H9 (cell line): ENCODE results near the gene FAU. TPM values are rescaled to one million over a fixed set of nuclear protein-coding genes. Genes with fewer than 3 reads are reported as not detected.

ENCODE experiments used
- DNase-seq: peaks from one replicate; pipeline ENCODE4 v3.0.0-alpha.2; 2017
- H2AFZ ChIP-seq: one replicate; pipeline ENCODE4 v1.6.1; 2013; ENCODE audit warnings: mild to moderate bottlenecking, low read length, control low read depth, moderate library complexity
- H2AK5ac ChIP-seq: 2 replicates; pipeline ENCODE4 v1.6.1; 2013; ENCODE audit warnings: low read length, control low read depth, mixed read lengths; ENCODE audit not compliant: insufficient read length
- H2BK120ac ChIP-seq: one replicate; pipeline ENCODE4 v1.6.1; 2013; ENCODE audit warnings: low read depth, mild to moderate bottlenecking, low read length, control low read depth, inconsistent platforms; ENCODE audit not compliant: poor library complexity, severe bottlenecking
- H2BK12ac ChIP-seq: 2 replicates; pipeline ENCODE4 v1.6.1; 2013; ENCODE audit warnings: low read length, control low read depth, mixed read lengths, low read depth; ENCODE audit not compliant: insufficient read length
- H2BK15ac ChIP-seq: 2 replicates; pipeline ENCODE4 v1.6.1; 2013; ENCODE audit warnings: low read depth, low read length, control low read depth
- H2BK20ac ChIP-seq: one replicate; pipeline ENCODE4 v1.6.1; 2013; ENCODE audit warnings: low read depth, mild to moderate bottlenecking, low read length, control low read depth, inconsistent platforms; ENCODE audit not compliant: poor library complexity, severe bottlenecking
- H2BK5ac ChIP-seq: 2 replicates; pipeline ENCODE4 v1.6.1; 2013; ENCODE audit warnings: low read length, control low read depth, mixed read lengths; ENCODE audit not compliant: insufficient read length
- H3K14ac ChIP-seq: 2 replicates; pipeline ENCODE4 v1.6.1; 2013; ENCODE audit warnings: low read length, control low read depth; ENCODE audit not compliant: insufficient read depth
- H3K18ac ChIP-seq: 2 replicates; pipeline ENCODE4 v1.6.1; 2013; ENCODE audit warnings: low read depth, mild to moderate bottlenecking, mixed read lengths, low read length, control low read depth; ENCODE audit not compliant: insufficient read length
- H3K23ac ChIP-seq: 2 replicates; pipeline ENCODE4 v1.6.1; 2013; ENCODE audit warnings: low read length, control low read depth, mixed read lengths, low read depth; ENCODE audit not compliant: insufficient read length
- H3K23me2 ChIP-seq: 2 replicates; pipeline ENCODE4 v1.6.1; 2013; ENCODE audit warnings: low read depth, mild to moderate bottlenecking, mixed read lengths, low read length, control low read depth; ENCODE audit not compliant: insufficient read length, poor library complexity, severe bottlenecking
- H3K27ac ChIP-seq: 2 replicates; pipeline ENCODE4 v1.5.1; 2013; ENCODE audit warnings: low read length, control low read depth, mixed read lengths, low read depth; ENCODE audit not compliant: insufficient read length
- H3K27me3 ChIP-seq: 2 replicates; pipeline ENCODE4 v1.6.1; 2013; ENCODE audit warnings: low read length, control low read depth, inconsistent platforms; ENCODE audit not compliant: insufficient read depth
- H3K4ac ChIP-seq: 2 replicates; pipeline ENCODE4 v1.6.1; 2013; ENCODE audit warnings: low read depth, mild to moderate bottlenecking, control low read depth, inconsistent platforms, low read length, moderate library complexity
- H3K4me1 ChIP-seq: 2 replicates; pipeline ENCODE4 v1.6.1; 2013; ENCODE audit warnings: low read length, control low read depth, inconsistent platforms; ENCODE audit not compliant: insufficient read depth
- H3K4me2 ChIP-seq: 2 replicates; pipeline ENCODE4 v1.6.1; 2013; ENCODE audit warnings: low read length, control low read depth, mixed read lengths; ENCODE audit not compliant: insufficient read length, insufficient read depth
- H3K56ac ChIP-seq: 2 replicates; pipeline ENCODE4 v1.6.1; 2013; ENCODE audit warnings: low read depth, mild to moderate bottlenecking, mixed read lengths, low read length, control low read depth; ENCODE audit not compliant: insufficient read length
- H3K79me1 ChIP-seq: 2 replicates; pipeline ENCODE4 v1.6.1; 2013; ENCODE audit warnings: low read depth, mild to moderate bottlenecking, moderate library complexity, low read length, control low read depth, inconsistent platforms; ENCODE audit not compliant: insufficient read depth, poor library complexity, severe bottlenecking
- H3K79me2 ChIP-seq: 2 replicates; pipeline ENCODE4 v1.6.1; 2013; ENCODE audit warnings: low read length, control low read depth, inconsistent platforms; ENCODE audit not compliant: insufficient read depth
- H3K9ac ChIP-seq: 2 replicates; pipeline ENCODE4 v1.6.1; 2013; ENCODE audit warnings: low read length, control low read depth, mixed read lengths; ENCODE audit not compliant: insufficient read length; ENCODE audit errors: extremely low read depth
- H3K9me3 ChIP-seq: one replicate; pipeline ENCODE4 v1.6.1; 2013; ENCODE audit warnings: low read depth, low read length, inconsistent platforms; ENCODE audit not compliant: control insufficient read depth
- H3T11ph ChIP-seq: one replicate; pipeline ENCODE4 v1.6.1; 2013; ENCODE audit warnings: mild to moderate bottlenecking, low read length, control low read depth, inconsistent platforms
- H4K20me1 ChIP-seq: one replicate; pipeline ENCODE4 v1.6.1; 2013; ENCODE audit not compliant: control insufficient read depth, insufficient read length, insufficient read depth
- H4K5ac ChIP-seq: 2 replicates; pipeline ENCODE4 v1.6.1; 2013; ENCODE audit warnings: low read depth, mild to moderate bottlenecking, mixed read lengths, low read length, control low read depth; ENCODE audit not compliant: insufficient read length
- H4K8ac ChIP-seq: replicated peaks from 2 replicates; pipeline ENCODE4 v1.6.1; 2013; ENCODE audit warnings: low read length, control low read depth, mixed read lengths, low read depth; ENCODE audit not compliant: insufficient read length
- H4K91ac ChIP-seq: 2 replicates; pipeline ENCODE4 v1.6.1; 2013; ENCODE audit warnings: low read depth, mild to moderate bottlenecking, moderate library complexity, mixed read lengths, low read length, control low read depth; ENCODE audit not compliant: insufficient read length
- H3K27ac Mint-ChIP-seq, 3 experiments: 2 replicates in 2 of 3; 3 replicates in 1 of 3; pipeline ENCODE4 v1.8.0; 2020 to 2021; ENCODE audit warnings: mixed read lengths in 3 of 3, mild to moderate bottlenecking in 1 of 3, moderate library complexity in 1 of 3
- H3K27me3 Mint-ChIP-seq: 2 replicates; pipeline ENCODE4 v1.8.0; 2021; ENCODE audit warnings: low read depth, mild to moderate bottlenecking, moderate library complexity, mixed read lengths
- H3K36me3 Mint-ChIP-seq, 3 experiments: 2 replicates in 2 of 3; 3 replicates in 1 of 3; pipeline ENCODE4 v1.8.0; 2020 to 2021; ENCODE audit warnings: low read depth in 3 of 3, mixed read lengths in 3 of 3; ENCODE audit not compliant: insufficient read depth in 1 of 3
- H3K4me1 Mint-ChIP-seq, 2 experiments: 2 replicates each; pipeline ENCODE4 v1.8.0; 2020; ENCODE audit warnings: mixed read lengths in 2 of 2
- H3K4me3 Mint-ChIP-seq, 2 experiments: 2 replicates in 1 of 2; 3 replicates in 1 of 2; pipeline ENCODE4 v1.8.0; 2020 to 2021; ENCODE audit warnings: mild to moderate bottlenecking in 2 of 2, mixed read lengths in 2 of 2, moderate library complexity in 1 of 2
- H3K9me3 Mint-ChIP-seq, 2 experiments: 2 replicates in 1 of 2; 3 replicates in 1 of 2; pipeline ENCODE4 v1.8.0; 2020; ENCODE audit warnings: mild to moderate bottlenecking in 2 of 2, mixed read lengths in 2 of 2, moderate library complexity in 1 of 2
- total RNA-seq: library from RNA; stranded (reverse); gene quantifications from 2 replicates; pipeline ENCODE4 v1.2.1, GENCODE V29; 2021
- TF ChIP-seq, protein P1 (sequence below): fragments of 200-600 bp; sonication (generic); conservative IDR thresholded peaks from 3 replicates; pipeline ENCODE4 v1.8.0; 2021; ENCODE audit warnings: antibody characterized with exemption, mild to moderate bottlenecking

The FAU gene
- total RNA-seq, 1 experiment from 2014 or later: 898 TPM

DNA sequence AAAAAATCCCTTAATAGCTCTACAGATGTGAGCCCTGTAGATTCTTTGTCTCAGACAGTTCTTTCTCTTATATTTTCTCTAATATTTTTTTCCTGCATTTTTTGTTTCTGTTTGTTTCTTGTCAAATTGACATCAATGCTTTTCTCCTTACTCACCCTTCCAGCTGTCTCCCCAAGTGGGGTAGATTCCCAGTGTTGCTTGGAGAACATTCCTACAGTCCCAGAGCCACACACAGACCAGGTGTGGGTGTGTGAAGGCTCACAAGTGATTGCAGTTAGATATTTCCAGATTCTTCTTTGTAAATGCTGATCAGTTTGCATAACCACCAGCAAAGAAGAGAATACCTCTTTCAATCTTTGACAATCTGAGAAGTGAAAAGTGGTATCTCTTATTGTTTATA is 18.5 kb downstream of the FAU start:
- Histone ChIP-seq H2AFZ (no peak overlapping the region), H2BK120ac (no peak overlapping the region), H3K18ac (no peak overlapping the region), H2BK12ac (no peak overlapping the region), H3K27me3 (no peaks in the 10 kb centered on the region), H4K5ac (no peak overlapping the region), H3T11ph (no peak overlapping the region), H2BK15ac (no peak overlapping the region), H3K27ac (no peak overlapping the region), H3K9ac (no peak overlapping the region), H2BK20ac (no peak overlapping the region), H3K4ac (no peak overlapping the region), H3K23me2 (no peaks in the 10 kb centered on the region), H4K91ac (no peak overlapping the region), H3K9me3 (no peaks in the 10 kb centered on the region), H3K79me2 (no peaks in the 10 kb centered on the region), H3K79me1 (no peaks in the 10 kb centered on the region), H4K20me1 (no peaks in the 10 kb centered on the region), H2BK5ac (no peak overlapping the region), H3K4me2 (no peak overlapping the region), H3K4me1 (no peaks in the 10 kb centered on the region), H2AK5ac (no peak overlapping the region), H4K8ac (no peak overlapping the region), H3K23ac (no peak overlapping the region), H3K14ac (no peak overlapping the region), H3K56ac (no peak overlapping the region)
- Mint-ChIP-seq H3K27ac (no peak overlapping the region; a peak in 1 of 7 replicates), H3K4me3 (no peak overlapping the region), H3K36me3 (peaks cover 4 to 12% (median 11%) of the 10 kb centered on the region in 3 experiments; a peak in 5 of 7 replicates), H3K4me1 (no peaks in the 10 kb centered on the region), H3K9me3 (no peaks in the 10 kb centered on the region), H3K27me3 (no peaks in the 10 kb centered on the region)
- DNase-seq: no peak
- TF ChIP-seq, protein P1, sequence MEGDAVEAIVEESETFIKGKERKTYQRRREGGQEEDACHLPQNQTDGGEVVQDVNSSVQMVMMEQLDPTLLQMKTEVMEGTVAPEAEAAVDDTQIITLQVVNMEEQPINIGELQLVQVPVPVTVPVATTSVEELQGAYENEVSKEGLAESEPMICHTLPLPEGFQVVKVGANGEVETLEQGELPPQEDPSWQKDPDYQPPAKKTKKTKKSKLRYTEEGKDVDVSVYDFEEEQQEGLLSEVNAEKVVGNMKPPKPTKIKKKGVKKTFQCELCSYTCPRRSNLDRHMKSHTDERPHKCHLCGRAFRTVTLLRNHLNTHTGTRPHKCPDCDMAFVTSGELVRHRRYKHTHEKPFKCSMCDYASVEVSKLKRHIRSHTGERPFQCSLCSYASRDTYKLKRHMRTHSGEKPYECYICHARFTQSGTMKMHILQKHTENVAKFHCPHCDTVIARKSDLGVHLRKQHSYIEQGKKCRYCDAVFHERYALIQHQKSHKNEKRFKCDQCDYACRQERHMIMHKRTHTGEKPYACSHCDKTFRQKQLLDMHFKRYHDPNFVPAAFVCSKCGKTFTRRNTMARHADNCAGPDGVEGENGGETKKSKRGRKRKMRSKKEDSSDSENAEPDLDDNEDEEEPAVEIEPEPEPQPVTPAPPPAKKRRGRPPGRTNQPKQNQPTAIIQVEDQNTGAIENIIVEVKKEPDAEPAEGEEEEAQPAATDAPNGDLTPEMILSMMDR: no peak
